GM18526 (cell line): ENCODE measurements around the gene PXDN.

Experiments
- POLR2A ChIP-seq: IDR thresholded peaks from 3 replicates; pipeline ENCODE4 v1.6.1; 2011; ENCODE audit not compliant: insufficient read length; ENCODE audit errors: extremely low read depth

Gene PXDN

GRCh38 chr2:1721706-1722646 is 22.3 kb downstream of the PXDN start:
- TF ChIP-seq POLR2A: no peak

- TF ChIP-seq POLR2A: no peak
Measured at GRCh38 chr2:1718339-1719220, 25.7 kb downstream of the PXDN start.

- no peak for TF ChIP-seq POLR2A
Measured at GRCh38 chr2:1717113-1717512, 27.2 kb downstream of the PXDN start.

GRCh38 chr2:1716441-1716840 is 27.9 kb downstream of the PXDN start:
- TF ChIP-seq POLR2A: no peak

- no peak for TF ChIP-seq POLR2A
Measured at GRCh38 chr2:1715184-1716013, 28.9 kb downstream of the PXDN start.

- TF ChIP-seq POLR2A: no peak
Measured at GRCh38 chr2:1714291-1715064, 29.8 kb downstream of the PXDN start.

- no peak for TF ChIP-seq POLR2A
Measured at GRCh38 chr2:1713839-1714236, 30.5 kb downstream of the PXDN start.

GRCh38 chr2:1713142-1713838 is 31.0 kb downstream of the PXDN start:
- no peak for TF ChIP-seq POLR2A

- TF ChIP-seq POLR2A: no peak
Measured at GRCh38 chr2:1709946-1710560, 34.3 kb downstream of the PXDN start.

GRCh38 chr2:1709335-1709605 is 35.0 kb downstream of the PXDN start:
- TF ChIP-seq POLR2A: no peak

- TF ChIP-seq POLR2A: no peak
Measured at GRCh38 chr2:1708476-1709334, 35.6 kb downstream of the PXDN start.

- TF ChIP-seq POLR2A: no peak
Measured at GRCh38 chr2:1707771-1708418, 36.4 kb downstream of the PXDN start.
